ENCODE results near the gene EPHA4.

Gene EPHA4

DNA sequence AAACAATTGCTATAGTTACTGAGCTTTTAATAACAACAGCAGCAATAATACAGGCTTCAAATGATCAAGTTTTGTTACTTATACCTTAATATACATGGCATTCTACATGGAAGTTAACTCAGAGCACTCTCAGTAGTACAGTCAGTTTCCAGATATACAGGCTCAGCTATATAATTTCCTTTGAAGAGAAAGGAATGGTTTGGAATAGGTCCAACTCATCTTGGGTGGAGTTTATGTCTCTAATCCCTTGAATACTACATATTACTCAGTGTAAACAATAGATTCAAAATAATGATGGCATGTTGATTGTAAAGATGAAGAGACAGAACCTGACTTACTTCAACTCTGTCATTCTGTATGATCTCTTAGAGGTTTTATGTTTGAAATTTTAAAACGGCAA lies 174.9 kb downstream of the EPHA4 start:
- no peak for DNase-seq (ENCODE audit: low read depth in 2 of 2)

GRCh38 chr2:221392228-221392881 lies 179.7 kb downstream of the EPHA4 start:
- no peak for DNase-seq (ENCODE audit: low read depth in 2 of 2)

DNA sequence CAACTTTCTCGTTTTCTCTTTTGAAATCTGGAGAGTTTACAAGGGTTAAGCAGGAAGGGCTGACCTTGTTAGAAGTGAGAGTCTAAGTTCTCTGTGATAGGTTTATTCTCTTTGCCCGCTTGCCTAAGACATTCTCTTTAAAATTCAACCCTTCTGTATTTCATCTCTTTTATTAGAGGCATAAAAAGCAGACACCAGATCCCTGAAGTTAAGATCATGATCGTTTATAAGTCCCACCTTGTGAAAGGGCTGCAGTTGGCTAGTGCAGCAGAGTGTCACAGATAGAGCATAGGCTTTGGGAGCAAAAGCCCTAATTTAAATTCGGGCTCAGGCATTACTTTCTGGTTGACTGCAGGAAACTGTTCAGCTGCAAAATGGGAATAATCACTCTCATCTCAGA lies 181.2 kb downstream of the EPHA4 start:
- DNase-seq (ENCODE audit: low read depth in 2 of 2): no peak

GRCh38 chr2:221389904-221390303 lies 182.2 kb downstream of the EPHA4 start:
- no peak for DNase-seq (ENCODE audit: low read depth in 2 of 2)

DNA sequence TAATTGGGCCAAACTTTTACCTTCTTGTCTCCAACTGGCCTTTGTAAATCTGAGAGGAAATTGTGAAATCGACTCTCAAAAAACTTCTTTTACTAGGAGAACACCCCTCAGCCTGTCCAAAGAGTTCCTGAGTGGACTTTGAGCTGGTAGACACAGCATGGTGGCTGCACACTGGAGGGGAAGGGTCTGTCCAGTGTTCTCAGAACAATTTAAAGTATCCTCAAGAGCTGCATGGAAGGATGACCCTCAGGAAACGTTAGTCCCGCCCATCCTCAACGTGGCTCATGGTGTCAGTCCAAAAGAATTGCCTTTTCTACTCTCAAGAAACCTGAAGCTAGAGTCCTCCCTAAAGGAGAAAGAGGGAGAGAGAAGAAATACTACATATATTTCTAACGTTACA lies 182.7 kb downstream of the EPHA4 start:
- DNase-seq (ENCODE audit: low read depth in 2 of 2): no peak

DNA sequence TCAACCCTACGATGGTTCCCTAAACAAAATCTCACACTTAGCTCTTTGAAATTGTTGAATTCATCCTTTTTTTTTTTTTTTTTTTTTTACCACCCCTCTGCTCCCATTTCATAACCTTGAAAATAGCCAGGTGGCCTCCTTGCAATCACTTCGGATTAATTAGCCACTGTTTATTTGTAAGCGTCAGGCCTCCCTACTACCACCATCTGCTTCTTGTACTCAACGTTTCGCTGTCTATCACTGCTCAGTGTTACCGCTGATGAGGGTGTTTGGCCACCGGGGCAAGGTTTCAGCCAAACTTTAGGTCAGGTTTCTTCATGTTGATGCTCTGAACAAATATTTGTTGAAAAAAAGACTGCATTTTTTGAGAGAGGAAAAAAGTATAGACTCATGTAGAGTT lies 183.2 kb downstream of the EPHA4 start:
- DNase-seq (ENCODE audit: low read depth in 2 of 2): no peak

- no peak for DNase-seq (ENCODE audit: low read depth in 2 of 2)
These were observed 186.4 kb downstream of the EPHA4 start for GRCh38 chr2:221385716-221386115.

DNA sequence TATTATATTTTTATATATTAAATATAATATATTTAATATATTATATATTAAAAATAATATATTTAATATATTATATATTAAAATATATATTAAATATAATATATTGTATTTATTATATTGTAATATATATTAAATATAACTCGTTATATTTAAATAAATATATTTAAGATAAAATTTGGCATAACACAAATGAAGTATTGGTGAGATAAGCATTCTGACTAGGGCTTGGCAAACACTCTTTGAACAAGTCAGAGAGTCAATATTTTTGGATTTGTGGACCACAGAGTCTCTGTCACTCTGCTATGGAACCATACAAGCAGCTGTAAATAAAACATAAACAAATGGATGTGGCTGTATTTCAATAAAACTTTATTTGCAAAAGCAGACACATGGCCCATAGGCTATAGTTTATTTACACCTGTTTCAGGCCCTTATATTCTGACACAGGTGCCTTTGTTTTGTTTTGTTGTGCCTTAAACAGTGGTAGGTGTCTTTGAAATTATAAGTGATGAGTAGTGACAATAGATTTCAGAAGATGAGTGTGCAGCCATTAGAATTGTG lies 190.1 kb downstream of the EPHA4 start:
- DNase-seq (ENCODE audit: low read depth in 2 of 2): no peak

- no peak for DNase-seq (ENCODE audit: low read depth in 2 of 2)
These were observed 191.4 kb downstream of the EPHA4 start for GRCh38 chr2:221380686-221381085.

DNA sequence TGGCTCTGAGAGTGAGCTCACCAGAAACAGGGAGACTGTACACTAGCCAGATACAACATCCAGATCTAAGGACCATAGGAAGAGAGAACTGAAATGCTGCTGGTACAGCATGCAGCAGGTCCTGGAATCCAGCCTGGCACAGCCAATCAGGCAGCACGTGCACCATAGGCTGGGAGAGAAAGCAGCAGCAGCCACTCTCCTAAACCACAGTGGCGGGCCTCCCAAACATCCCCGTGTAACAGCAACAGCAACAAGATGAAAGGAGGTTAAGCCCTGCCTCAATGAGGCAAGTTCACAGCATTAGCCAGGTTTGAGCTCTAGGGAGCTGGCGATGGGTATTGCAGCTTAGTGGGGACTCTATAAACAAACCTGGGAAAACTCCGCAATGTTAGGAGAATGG lies 192.0 kb downstream of the EPHA4 start:
- DNase-seq (ENCODE audit: low read depth in 2 of 2): no peak

- no peak for DNase-seq (ENCODE audit: low read depth in 2 of 2)
These were observed 194.5 kb downstream of the EPHA4 start for GRCh38 chr2:221377597-221377996.

GRCh38 chr2:221377066-221377465 lies 195.0 kb downstream of the EPHA4 start:
- no peak for DNase-seq (ENCODE audit: low read depth in 2 of 2)

- DNase-seq (ENCODE audit: low read depth in 2 of 2): no peak
These were observed 197.9 kb downstream of the EPHA4 start for GRCh38 chr2:221374234-221374633.

DNA sequence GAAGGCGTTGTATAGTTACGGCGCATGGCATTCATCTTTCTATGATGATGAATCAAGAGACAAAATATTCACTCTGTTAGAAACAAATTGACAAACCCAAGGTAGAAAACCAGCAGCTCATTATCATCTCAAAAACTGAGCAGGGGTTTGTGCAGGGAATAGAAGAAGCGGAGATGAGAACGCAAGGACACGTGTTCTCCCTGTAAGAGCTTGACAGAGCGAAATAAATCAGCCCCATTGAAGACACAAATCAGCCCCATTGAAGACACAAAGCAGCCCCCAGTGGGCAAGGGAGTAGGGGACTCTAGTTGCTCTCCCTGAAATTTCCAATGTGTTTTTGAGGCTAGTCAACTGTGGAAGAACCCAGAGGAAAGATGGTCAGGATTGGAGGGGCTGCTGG lies 199.2 kb downstream of the EPHA4 start:
- no peak for DNase-seq (ENCODE audit: low read depth in 2 of 2)

- DNase-seq (ENCODE audit: low read depth in 2 of 2): no peak
These were observed 199.8 kb downstream of the EPHA4 start for GRCh38 chr2:221372159-221372884.

DNA sequence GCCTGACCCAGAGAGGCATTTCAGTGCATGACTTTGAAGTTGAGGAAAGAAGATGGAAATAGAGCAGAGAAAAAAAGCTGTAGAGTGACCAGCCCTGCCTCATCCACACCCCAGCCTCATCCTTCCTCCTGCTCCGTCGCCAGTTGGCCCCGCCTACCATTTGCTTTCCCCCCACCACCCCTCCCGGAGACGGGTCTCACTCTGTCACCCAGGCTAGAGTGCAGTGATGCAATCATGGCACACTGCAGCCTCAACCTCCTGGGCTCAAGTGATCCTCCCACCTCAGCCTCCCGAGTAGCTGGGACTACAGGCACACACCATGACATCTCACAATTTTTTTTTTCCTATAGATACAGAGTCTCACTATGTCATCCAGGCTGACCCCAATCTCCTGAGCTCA lies 200.8 kb downstream of the EPHA4 start:
- no peak for DNase-seq (ENCODE audit: low read depth in 2 of 2)

DNA sequence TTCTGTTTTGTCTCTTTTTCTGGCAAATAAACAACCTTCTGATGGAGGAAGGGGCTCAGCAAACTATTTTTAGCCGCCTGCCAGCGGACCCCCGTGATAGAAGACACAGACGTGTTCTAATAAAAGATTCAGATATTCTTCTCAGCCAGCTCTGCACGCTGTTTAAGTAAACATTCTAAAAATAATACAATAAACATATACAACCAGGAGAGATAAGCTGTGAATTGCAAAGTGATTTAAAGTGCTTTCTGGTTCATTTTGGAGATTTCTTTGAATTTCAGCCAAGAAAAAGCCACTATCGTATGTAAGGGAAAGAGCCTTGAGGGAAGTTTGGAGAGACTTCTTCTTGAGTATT lies 201.3 kb downstream of the EPHA4 start:
- DNase-seq (ENCODE audit: low read depth in 2 of 2): no peak

- DNase-seq (ENCODE audit: low read depth in 2 of 2): no peak
These were observed 201.8 kb downstream of the EPHA4 start for GRCh38 chr2:221370076-221370856.
